Upper lobe of left lung (tissue), 6 donors: ENCODE results near the gene CSGALNACT2. TPM values are rescaled to one million over a fixed set of nuclear protein-coding genes. Genes with fewer than 3 reads are reported as not detected.

Experiments used
- ATAC-seq, 2 donors: fragments of 200-7000 bp; cut with Tn5 transposase; one replicate each; pipeline ENCODE4 v1.9.1; 2022; ENCODE audit warnings: mild to moderate bottlenecking in 2 of 2, moderate library complexity in 2 of 2; ENCODE audit not compliant: low FRiP score in 2 of 2
- DNase-seq, 2 donors: peaks; one replicate each; pipeline ENCODE4 v3.0.0-alpha.2; 2019 to 2020
- H3K27ac ChIP-seq, 4 donors: fragments of 200-600 bp; sonication (generic); one replicate each; pipeline ENCODE4 v1.5.1; 2016 to 2019
- H3K27me3 ChIP-seq, 4 donors: fragments of 200-600 bp; sonication (generic); one replicate each; pipeline ENCODE4 v1.5.1; 2017 to 2019
- H3K36me3 ChIP-seq, 4 donors: fragments of 200-600 bp; sonication (generic); one replicate each; pipeline ENCODE4 v1.5.1; 2016 to 2019
- H3K4me1 ChIP-seq, 4 donors: fragments of 200-600 bp; sonication (generic); one replicate each; pipeline ENCODE4 v1.5.1; 2018 to 2019
- H3K4me3 ChIP-seq, 4 donors: fragments of 200-600 bp; sonication (generic); one replicate each; pipeline ENCODE4 v1.5.1; 2017 to 2019; ENCODE audit warnings: mild to moderate bottlenecking in 2 of 4, moderate library complexity in 1 of 4
- H3K9me3 ChIP-seq, 4 donors: fragments of 200-600 bp; sonication (generic); one replicate each; pipeline ENCODE4 v1.5.1; 2018 to 2019
- CTCF ChIP-seq, 6 experiments: fragments of 450-650 bp in 4 of 6; fragments of 200-600 bp in 2 of 6; sonication (generic) in 2 of 6; IDR thresholded peaks; one replicate each; pipeline ENCODE4 v1.5.1; 2016 to 2019; ENCODE audit warnings: antibody characterized with exemption in 6 of 6
- EP300 ChIP-seq, 4 donors: sonication (generic); formaldehyde crosslinking; IDR thresholded peaks; one replicate each; pipeline ENCODE4 v1.5.1; 2017; ENCODE audit warnings: antibody characterized with exemption in 4 of 4, control low read depth in 2 of 4
- POLR2A ChIP-seq, 4 donors: fragments of 450-650 bp; IDR thresholded peaks; one replicate each; pipeline ENCODE4 v1.5.1; 2016 to 2017; ENCODE audit warnings: antibody characterized with exemption in 4 of 4, mild to moderate bottlenecking in 2 of 4
- POLR2AphosphoS5 ChIP-seq, 2 donors: sonication (generic); formaldehyde crosslinking; IDR thresholded peaks; one replicate each; pipeline ENCODE4 v1.5.1; 2017; ENCODE audit warnings: antibody characterized with exemption in 2 of 2
- WGBS, 2 donors: methylation state at CpG; one replicate each; pipeline ENCODE4 v1.1.5; 2017 to 2018; 5-methylcytosine and 5-hydroxymethylcytosine counted together
- total RNA-seq, 6 donors: library from RNA; depleted of rRNA in 4 of 6; stranded (reverse); fragments of >200 nt in 4 of 6; gene quantifications; one replicate each; pipeline versions ENCODE4 v1.1.0 to v1.2.1, GENCODE V29; 2016 to 2021
- donor health status: DM: no; HTN: no; CAD: no; lungs with moderate emphysema.
- donor health status: DM: no; HTN: yes; CAD: no; lungs with severe emphysema.

Gene CSGALNACT2
- total RNA-seq, 6 donors from 2014 or later = 30.5 to 47.1 (median 35.1) TPM

GRCh38 chr10:43124574-43125273 lies 13.5 kb upstream of the CSGALNACT2 start:
- ATAC-seq (no peak), DNase-seq (no peak)
- WGBS, 2 donors = 92 to 93% methylated on average over 8 of the region's 9 CpGs
- no peaks in the 10 kb centered on the region for H3K27me3 ChIP-seq
- no peak for TF ChIP-seq EP300 (IDR thresholded peaks at IDR 0.05)
- no peak for TF ChIP-seq POLR2AphosphoS5 (IDR thresholded peaks at IDR 0.05)
- TF ChIP-seq POLR2A (IDR thresholded peaks at IDR 0.05) = no peak
- no peak for TF ChIP-seq CTCF (IDR thresholded peaks at IDR 0.05)
- H3K36me3 ChIP-seq = no peaks in the 10 kb centered on the region
- no peaks in the 10 kb centered on the region for H3K9me3 ChIP-seq
- no peak overlapping the region for H3K27ac ChIP-seq
- peaks cover 6 to 19% (median 12%) of the 10 kb centered on the region in 4 donors for H3K4me1 ChIP-seq
- H3K4me3 ChIP-seq = no peak overlapping the region

- ATAC-seq (no peak), DNase-seq (no peak)
- no peak for TF ChIP-seq EP300 (IDR thresholded peaks at IDR 0.05)
- TF ChIP-seq POLR2AphosphoS5 (IDR thresholded peaks at IDR 0.05) = no peak
- TF ChIP-seq CTCF (IDR thresholded peaks at IDR 0.05) = no peak
- no peak for TF ChIP-seq POLR2A (IDR thresholded peaks at IDR 0.05)
- Histone ChIP-seq H3K27me3 (no peaks in the 10 kb centered on the region), H3K9me3 (no peaks in the 10 kb centered on the region), H3K27ac (no peak overlapping the region), H3K36me3 (no peaks in the 10 kb centered on the region), H3K4me1 (peaks cover 6 to 17% (median 12%) of the 10 kb centered on the region in 4 donors), H3K4me3 (no peak overlapping the region)
- WGBS, 2 donors = 92 to 94% methylated on average over 8 of the region's 8 CpGs
These were observed 12.9 kb upstream of the CSGALNACT2 start for GRCh38 chr10:43125274-43125845.

- TF ChIP-seq POLR2AphosphoS5 (IDR thresholded peaks at IDR 0.05) (no peak), EP300 (IDR thresholded peaks at IDR 0.05) (no peak), CTCF (IDR thresholded peaks at IDR 0.05) (no peak), POLR2A (IDR thresholded peaks at IDR 0.05) (no peak)
- no peak for ATAC-seq
- Histone ChIP-seq H3K27ac (no peak overlapping the region), H3K4me3 (no peak overlapping the region), H3K4me1 (peaks cover 6 to 14% (median 8%) of the 10 kb centered on the region in 4 donors), H3K27me3 (no peaks in the 10 kb centered on the region), H3K9me3 (no peaks in the 10 kb centered on the region), H3K36me3 (no peaks in the 10 kb centered on the region)
- 87 to 89% methylated on average over 14 to 23 of the region's 23 CpGs for WGBS, 2 donors
- DNase-seq = no peak
These were observed 12.1 kb upstream of the CSGALNACT2 start for GRCh38 chr10:43125881-43126731.

GRCh38 chr10:43126759-43127424 lies 11.4 kb upstream of the CSGALNACT2 start:
- DNase-seq = peak in 1 of 2 donors; percentile 70
- Histone ChIP-seq H3K4me3 (no peak overlapping the region), H3K9me3 (no peaks in the 10 kb centered on the region), H3K27me3 (no peaks in the 10 kb centered on the region), H3K27ac (no peak overlapping the region), H3K36me3 (no peaks in the 10 kb centered on the region), H3K4me1 (peaks cover under 1 to 8% (median 4%) of the 10 kb centered on the region in 4 donors)
- no peak for ATAC-seq
- TF ChIP-seq CTCF (IDR thresholded peaks at IDR 0.05) (no peak), EP300 (IDR thresholded peaks at IDR 0.05) (no peak)
- WGBS, 2 donors = 45 to 69% methylated on average over 7 of the region's 7 CpGs
